GM10266 (cell line): ENCODE results near the gene CD320.

Source experiments
- DNase-seq: peaks from one replicate; pipeline ENCODE4 v3.0.0; 2012; ENCODE audit errors: extremely low spot score
- TF ChIP-seq, protein P1 (sequence below): IDR thresholded peaks from 2 replicates; pipeline ENCODE4 v1.5.1; 2012; ENCODE audit warnings: mild to moderate bottlenecking, low read depth; ENCODE audit not compliant: control insufficient read depth, insufficient read depth; ENCODE audit errors: missing control alignments

Gene CD320

DNA sequence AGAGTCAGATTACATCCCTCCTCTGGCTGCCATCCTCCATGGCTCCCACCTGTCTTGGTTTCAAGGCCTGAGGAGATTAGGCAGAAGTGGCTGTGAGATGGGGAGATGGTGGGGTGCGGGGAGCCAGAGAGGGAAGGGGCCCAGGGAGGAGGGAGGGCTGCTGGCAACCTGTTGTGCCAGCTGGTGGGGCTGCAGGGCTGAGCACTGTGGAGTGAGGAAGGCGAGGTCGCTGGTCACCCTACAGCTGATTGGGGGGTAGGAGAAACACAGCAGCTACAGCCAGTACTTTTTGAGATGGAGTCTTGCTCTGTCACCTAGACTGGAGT, 48.3 kb downstream of the CD320 start:
- TF ChIP-seq, protein P1, sequence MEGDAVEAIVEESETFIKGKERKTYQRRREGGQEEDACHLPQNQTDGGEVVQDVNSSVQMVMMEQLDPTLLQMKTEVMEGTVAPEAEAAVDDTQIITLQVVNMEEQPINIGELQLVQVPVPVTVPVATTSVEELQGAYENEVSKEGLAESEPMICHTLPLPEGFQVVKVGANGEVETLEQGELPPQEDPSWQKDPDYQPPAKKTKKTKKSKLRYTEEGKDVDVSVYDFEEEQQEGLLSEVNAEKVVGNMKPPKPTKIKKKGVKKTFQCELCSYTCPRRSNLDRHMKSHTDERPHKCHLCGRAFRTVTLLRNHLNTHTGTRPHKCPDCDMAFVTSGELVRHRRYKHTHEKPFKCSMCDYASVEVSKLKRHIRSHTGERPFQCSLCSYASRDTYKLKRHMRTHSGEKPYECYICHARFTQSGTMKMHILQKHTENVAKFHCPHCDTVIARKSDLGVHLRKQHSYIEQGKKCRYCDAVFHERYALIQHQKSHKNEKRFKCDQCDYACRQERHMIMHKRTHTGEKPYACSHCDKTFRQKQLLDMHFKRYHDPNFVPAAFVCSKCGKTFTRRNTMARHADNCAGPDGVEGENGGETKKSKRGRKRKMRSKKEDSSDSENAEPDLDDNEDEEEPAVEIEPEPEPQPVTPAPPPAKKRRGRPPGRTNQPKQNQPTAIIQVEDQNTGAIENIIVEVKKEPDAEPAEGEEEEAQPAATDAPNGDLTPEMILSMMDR: no peak
- DNase-seq: no peak

DNA sequence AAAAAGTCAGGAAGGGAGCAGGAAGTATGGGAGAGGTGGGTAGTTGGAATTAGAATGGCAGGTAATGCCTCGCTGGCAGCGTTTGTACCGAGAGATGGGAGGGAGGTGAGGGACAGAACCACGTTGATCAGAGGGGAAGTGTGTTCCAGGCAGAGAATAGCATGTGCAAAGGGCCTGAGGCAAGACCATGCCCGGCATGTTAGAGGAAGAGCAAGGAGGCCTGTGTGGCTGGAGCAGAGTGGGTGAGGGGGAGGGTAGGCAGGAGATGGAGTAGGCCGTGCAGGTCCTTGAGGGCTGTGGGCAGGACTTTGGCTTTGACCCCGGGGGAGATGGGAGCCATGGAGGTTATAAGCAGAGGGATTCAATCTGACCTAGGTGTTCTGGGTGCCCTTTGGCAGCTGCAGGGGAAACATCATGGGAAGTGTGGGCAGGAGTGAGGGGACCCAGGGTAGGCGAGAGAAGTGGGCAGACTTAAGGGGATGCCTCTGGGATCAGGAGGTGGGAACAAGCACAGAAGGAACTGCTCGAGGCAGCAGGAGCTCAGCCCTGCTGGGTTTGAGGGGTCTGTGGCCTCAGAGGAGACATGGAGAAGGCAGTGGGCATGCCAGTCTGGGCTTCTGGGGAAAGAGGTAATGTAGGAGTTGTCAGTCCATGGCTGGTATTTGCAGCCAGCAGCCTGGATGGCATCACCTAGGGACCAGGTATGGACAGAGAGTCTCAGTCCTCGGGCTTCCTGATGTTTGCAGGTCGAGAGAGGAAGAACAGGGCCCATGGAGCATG, 48.8 kb downstream of the CD320 start:
- TF ChIP-seq, protein P1: no peak
- no peak for DNase-seq

DNA sequence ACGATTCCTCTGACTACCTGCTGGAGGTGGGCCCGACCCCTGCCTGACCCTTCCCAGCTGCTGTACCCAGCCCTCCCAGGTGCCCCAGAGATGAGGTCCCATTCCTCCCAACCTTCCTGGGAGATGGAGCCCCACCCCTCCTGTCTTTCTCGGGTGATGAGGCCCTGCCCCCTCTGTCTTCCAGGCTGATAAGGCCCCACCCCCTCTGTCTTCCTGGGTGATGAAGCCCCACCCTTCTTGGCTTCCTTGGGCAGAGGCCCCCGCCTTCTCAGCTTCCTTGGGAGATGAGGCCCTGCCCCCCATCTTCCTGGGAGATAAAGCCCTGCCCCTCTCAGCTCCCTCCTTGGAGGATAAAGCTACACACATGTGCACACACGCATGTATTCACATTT, 51.1 kb downstream of the CD320 start:
- DNase-seq: no peak
- TF ChIP-seq, protein P1: no peak

DNA sequence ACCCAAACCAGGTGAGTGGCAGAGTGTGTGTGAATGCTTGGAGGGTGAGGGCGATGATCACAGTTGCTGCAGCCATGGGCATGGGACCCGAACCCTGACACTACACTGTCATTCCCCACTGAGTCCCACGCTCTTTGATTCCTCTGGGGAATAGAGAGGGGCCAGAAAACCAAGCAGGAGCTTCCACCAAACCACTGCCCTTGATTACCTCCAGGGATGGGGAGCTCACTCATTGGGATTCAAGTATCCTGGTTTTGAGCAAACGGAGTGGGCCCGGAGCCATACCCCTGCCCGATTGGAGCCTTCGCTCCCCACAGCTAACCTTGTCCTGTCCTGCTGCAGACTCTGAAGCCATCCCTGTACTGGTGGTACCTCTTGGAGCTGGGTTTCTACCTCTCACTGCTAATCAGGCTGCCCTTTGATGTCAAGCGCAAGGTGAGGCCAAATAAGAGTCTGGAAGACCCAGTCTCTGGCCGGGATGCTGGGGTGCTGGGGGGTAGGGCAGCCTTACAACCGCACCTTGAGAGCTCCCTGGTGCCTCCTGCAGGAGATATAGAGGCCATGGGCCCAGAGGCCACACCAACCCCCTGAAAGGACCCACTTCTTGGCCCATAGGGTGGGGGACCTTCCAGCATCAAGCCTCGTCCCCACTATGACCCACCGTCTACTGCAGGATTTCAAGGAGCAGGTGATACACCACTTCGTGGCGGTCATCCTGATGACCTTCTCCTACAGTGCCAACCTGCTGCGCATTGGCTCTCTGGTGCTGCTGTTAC, 51.7 kb downstream of the CD320 start:
- TF ChIP-seq, protein P1: no peak
- no peak for DNase-seq

DNA sequence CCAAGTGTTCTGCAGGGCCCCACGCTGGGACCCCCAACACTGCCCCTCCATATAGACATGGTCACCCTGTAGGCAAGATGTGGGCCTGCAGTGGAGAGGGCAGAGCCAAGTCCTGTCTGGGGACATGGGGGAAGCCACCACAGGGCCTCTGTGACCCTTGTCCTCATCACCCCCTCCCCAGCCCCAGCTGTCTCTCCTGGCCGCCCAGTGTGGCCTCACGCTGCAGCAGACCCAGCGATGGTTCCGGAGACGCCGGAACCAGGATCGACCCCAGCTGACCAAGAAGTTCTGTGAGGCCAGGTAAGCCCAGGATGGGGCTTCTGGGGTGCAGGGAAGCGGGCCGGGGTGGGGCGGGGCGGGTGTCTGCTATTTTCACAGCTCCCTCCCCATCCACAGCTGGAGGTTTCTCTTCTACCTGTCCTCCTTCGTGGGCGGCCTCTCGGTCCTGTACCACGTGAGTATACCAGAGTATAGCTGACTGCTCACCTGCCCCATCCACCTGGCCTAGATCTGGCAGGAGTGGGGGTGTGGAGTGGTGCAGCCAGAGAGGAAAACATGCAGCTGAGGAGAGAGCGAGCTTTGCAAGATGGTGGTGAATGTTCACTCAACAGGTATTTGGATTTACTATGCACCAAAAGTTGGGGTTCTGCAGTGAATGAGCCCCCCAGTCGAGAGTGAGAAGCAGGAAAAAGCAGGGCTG, 52.6 kb downstream of the CD320 start:
- TF ChIP-seq, protein P1: no peak
- no peak for DNase-seq

DNA sequence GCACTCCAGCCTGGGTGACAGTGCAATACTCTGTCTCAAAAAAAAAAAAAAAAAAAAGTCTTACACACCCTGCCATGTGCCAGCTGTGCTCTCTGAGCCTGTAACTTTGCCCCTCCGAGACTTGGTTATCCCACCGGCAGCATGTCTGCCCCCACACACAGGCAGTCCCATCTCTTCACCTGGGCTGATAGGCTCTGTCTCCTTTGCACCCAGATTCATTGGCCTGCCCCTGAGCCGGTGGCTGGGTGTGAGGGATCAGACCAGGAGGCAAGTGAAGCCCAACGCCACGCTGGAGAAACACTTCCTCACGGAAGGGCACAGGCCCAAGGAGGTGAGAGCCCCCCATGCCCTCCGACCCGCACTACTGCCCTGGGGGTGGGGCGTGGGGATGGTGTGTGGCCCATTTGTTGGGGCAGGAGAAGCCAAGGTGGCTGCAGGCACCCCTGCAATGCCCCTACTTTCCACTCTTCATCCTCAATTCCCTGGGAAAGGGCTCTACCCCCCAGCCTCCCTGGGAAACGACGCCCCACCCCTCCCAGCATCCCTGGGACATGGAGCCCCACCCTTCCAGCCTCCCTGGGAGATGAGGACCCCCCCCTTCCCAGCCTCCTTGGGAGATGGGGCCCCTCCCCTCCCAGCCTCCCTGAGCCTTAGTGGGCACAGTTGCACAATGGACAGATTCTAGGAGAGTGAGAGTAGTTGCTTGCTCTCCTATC, 53.7 kb downstream of the CD320 start:
- DNase-seq: no peak
- TF ChIP-seq, protein P1: no peak

- DNase-seq: no peak
- TF ChIP-seq, protein P1: no peak
These were observed 54.5 kb downstream of the CD320 start for GRCh38 chr19:8253678-8254077.
